IMR-90 (cell line): Measurements from ENCODE around the gene OR8S1. TPM values are rescaled to one million over a fixed set of nuclear protein-coding genes. Genes with fewer than 3 reads are reported as not detected.

Source experiments
- ATAC-seq: fragments of 200-7000 bp; cut with Tn5 transposase; 2 replicates; pipeline ENCODE4 v1.9.1; 2020; ENCODE audit warnings: low read depth, mild to moderate bottlenecking, moderate library complexity
- BruUV-seq: library from RNA; stranded (reverse); fragments of 400-500 nt; replicated peaks from 2 replicates; lab custom pipeline; 2021; lab: Mats Ljungman, UMichigan
- CTCF ChIA-PET: fragments of 300-600 bp; formaldehyde crosslinking; extraction: SDS; loops from one replicate; lab custom pipeline; 2021; ENCODE audit warnings: antibody characterized with exemption; lab: Yijun Ruan, JAX
- POLR2A ChIA-PET: fragments of 300-600 bp; sonication (Branson Sonifier 250); formaldehyde crosslinking; loops from one replicate; lab custom pipeline; 2022; ENCODE audit warnings: antibody characterized with exemption; ENCODE audit not compliant: unreplicated experiment; lab: Charles Lee
- DNase-seq: peaks from one replicate; pipeline ENCODE4 v3.0.0; 2013
- H2AFZ ChIP-seq: replicated peaks from 2 replicates; pipeline ENCODE3; 2013; ENCODE audit warnings: low read length, mild to moderate bottlenecking; ENCODE audit not compliant: poor library complexity
- H2AK5ac ChIP-seq: 2 replicates; pipeline ENCODE4 v1.6.1; 2013; ENCODE audit warnings: low read depth, low read length, inconsistent platforms
- H2AK9ac ChIP-seq: replicated peaks from 2 replicates; pipeline ENCODE3; 2013; ENCODE audit warnings: mild to moderate bottlenecking, low read depth, low read length, moderate library complexity; ENCODE audit not compliant: poor library complexity
- H2BK120ac ChIP-seq: 2 replicates; pipeline ENCODE4 v1.6.1; 2013; ENCODE audit warnings: low read depth, low read length, inconsistent platforms
- H2BK15ac ChIP-seq: 3 replicates; pipeline ENCODE4 v1.6.1; 2013; ENCODE audit warnings: low read depth, low read length, inconsistent platforms
- H2BK20ac ChIP-seq: 2 replicates; pipeline ENCODE4 v1.6.1; 2013; ENCODE audit warnings: low read depth, mild to moderate bottlenecking, inconsistent platforms, low read length, moderate library complexity
- H2BK5ac ChIP-seq: 2 replicates; pipeline ENCODE4 v1.6.1; 2013; ENCODE audit warnings: mild to moderate bottlenecking, low read depth, low read length, inconsistent platforms; ENCODE audit not compliant: poor library complexity, severe bottlenecking
- H3K14ac ChIP-seq: replicated peaks from 2 replicates; pipeline ENCODE4 v1.6.1; 2013; ENCODE audit warnings: low read depth, low read length, inconsistent platforms
- H3K18ac ChIP-seq: 2 replicates; pipeline ENCODE4 v1.6.1; 2013; ENCODE audit warnings: low read depth, low read length, control low read depth
- H3K23ac ChIP-seq: 2 replicates; pipeline ENCODE4 v1.6.1; 2013; ENCODE audit warnings: low read depth, low read length, inconsistent platforms
- H3K27ac ChIP-seq: 2 replicates; pipeline ENCODE4 v1.5.1; 2013; ENCODE audit warnings: mild to moderate bottlenecking, control low read depth, low read length; ENCODE audit not compliant: insufficient read depth
- H3K27me3 ChIP-seq: 2 replicates; pipeline ENCODE4 v1.6.1; 2013; ENCODE audit warnings: low read length; ENCODE audit not compliant: control insufficient read depth, insufficient read depth
- H3K36me3 ChIP-seq: 2 replicates; pipeline ENCODE4 v1.6.1; 2013; ENCODE audit warnings: low read length, mixed read lengths; ENCODE audit not compliant: control insufficient read depth, insufficient read depth
- H3K4ac ChIP-seq: 2 replicates; pipeline ENCODE4 v1.6.1; 2013; ENCODE audit warnings: low read depth, low read length, inconsistent platforms
- H3K4me1 ChIP-seq: 2 replicates; pipeline ENCODE4 v1.6.1; 2013; ENCODE audit warnings: low read length, mixed read lengths; ENCODE audit not compliant: control insufficient read depth, insufficient read depth
- H3K4me2 ChIP-seq: 2 replicates; pipeline ENCODE4 v1.6.1; 2013; ENCODE audit warnings: low read depth, mild to moderate bottlenecking, control low read depth, low read length, moderate library complexity
- H3K4me3 ChIP-seq: 2 replicates; pipeline ENCODE4 v1.5.1; 2013; ENCODE audit warnings: low read depth, mild to moderate bottlenecking, control low read depth, low read length, moderate library complexity; ENCODE audit not compliant: insufficient read depth
- H3K56ac ChIP-seq: 2 replicates; pipeline ENCODE4 v1.6.1; 2013; ENCODE audit warnings: low read length, inconsistent platforms; ENCODE audit not compliant: insufficient read depth; ENCODE audit errors: extremely low read depth
- H3K79me1 ChIP-seq, 2 experiments: 2 replicates each; pipeline ENCODE4 v1.6.1; 2013; ENCODE audit warnings: low read length in 2 of 2, inconsistent platforms in 1 of 2, low read depth in 1 of 2
- H3K9ac ChIP-seq: 2 replicates; pipeline ENCODE4 v1.6.1; 2013; ENCODE audit warnings: low read depth, low read length, control low read depth
- H3K9me1 ChIP-seq: 2 replicates; pipeline ENCODE4 v1.6.1; 2013; ENCODE audit warnings: low read length, inconsistent platforms; ENCODE audit not compliant: insufficient read depth
- H3K9me3 ChIP-seq: 2 replicates; pipeline ENCODE4 v1.6.1; 2013; ENCODE audit warnings: low read length; ENCODE audit not compliant: control insufficient read depth, insufficient read depth
- H4K20me1 ChIP-seq: 2 replicates; pipeline ENCODE4 v1.6.1; 2013; ENCODE audit warnings: low read length, inconsistent platforms; ENCODE audit not compliant: insufficient read depth
- H4K5ac ChIP-seq: 2 replicates; pipeline ENCODE4 v1.6.1; 2013; ENCODE audit warnings: mild to moderate bottlenecking, low read depth, low read length, control low read depth
- H4K8ac ChIP-seq, 2 experiments: 2 replicates each; pipeline ENCODE4 v1.6.1; 2013; ENCODE audit warnings: low read depth in 2 of 2, low read length in 2 of 2, control low read depth in 1 of 2, inconsistent platforms in 1 of 2
- H4K91ac ChIP-seq: 2 replicates; pipeline ENCODE4 v1.6.1; 2013; ENCODE audit warnings: low read depth, low read length, inconsistent platforms; ENCODE audit not compliant: insufficient read depth
- MAZ ChIP-seq: IDR thresholded peaks from 2 replicates; pipeline ENCODE4 v1.6.1; 2012; ENCODE audit warnings: low read depth, mild to moderate bottlenecking, low read length, improper control_type of control experiment, moderate library complexity, borderline replicate concordance
- MXI1 ChIP-seq: IDR thresholded peaks from 2 replicates; pipeline ENCODE4 v1.6.1; 2012; ENCODE audit warnings: low read depth, mild to moderate bottlenecking, low read length, moderate library complexity, borderline replicate concordance
- NFE2L2 ChIP-seq: fragments of 150-350 bp; IDR thresholded peaks from 2 replicates; pipeline ENCODE4 v1.6.1; 2016; ENCODE audit warnings: low read depth, mild to moderate bottlenecking, low read length
- POLR2A ChIP-seq: IDR thresholded peaks from 2 replicates; pipeline ENCODE4 v1.6.1; 2012; ENCODE audit warnings: mild to moderate bottlenecking, low read depth, low read length
- RFX5 ChIP-seq: IDR thresholded peaks from 2 replicates; pipeline ENCODE4 v1.8.0; 2012; ENCODE audit warnings: low read depth, mild to moderate bottlenecking, low read length, moderate library complexity
- WGBS, 2 experiments: methylation state at CpG; one replicate each; pipeline versions ENCODE4 v1.1.5 to v1.1.7; 2013; ENCODE audit warnings: missing lambda C conversion rate in 2 of 2; ENCODE audit not compliant: insufficient read length in 1 of 2; ENCODE audit errors: extremely low coverage in 2 of 2; 5-methylcytosine and 5-hydroxymethylcytosine counted together
- dilution Hi-C: fragments of 300-500 bp; cut with HindIII; formaldehyde crosslinking; loops from one replicate; pipeline ENCODE4 v1.14.3; 2018; ENCODE audit warnings: low sequenced_read_pairs; ENCODE audit not compliant: unreplicated experiment
- in situ Hi-C: fragments of 300-500 bp; cut with MboI; formaldehyde crosslinking; loops from 3 replicates; pipeline ENCODE4 v1.14.3; 2019; ENCODE audit warnings: low sequenced_read_pairs, inconsistent platforms, mixed read lengths
- intact Hi-C: fragments of 100-400 bp; cut with micrococcal nuclease; formaldehyde crosslinking; loops from 2 replicates; pipeline ENCODE4 v1.10.0; 2022
- polyA plus RNA-seq, 3 experiments: library from polyadenylated mRNA; depleted of rRNA; stranded (reverse); fragments of >200 nt; gene quantifications; 2 replicates each; pipeline ENCODE4 v1.2.3, GENCODE V29; 2012; ENCODE audit warnings: low replicate concordance in 1 of 3
- total RNA-seq: library from RNA; depleted of rRNA; stranded (reverse); fragments of >200 nt; gene quantifications from 2 replicates; pipeline ENCODE4 v1.2.3, GENCODE V29; 2012
- TF ChIP-seq, protein P1 (sequence below): fragments of 150-350 bp; IDR thresholded peaks from 2 replicates; pipeline ENCODE4 v1.6.1; 2016; ENCODE audit warnings: low read depth, mild to moderate bottlenecking, low read length, moderate library complexity, borderline replicate concordance

OR8S1 gene
- total and polyA plus RNA-seq, 2 of the 4 experiments (the other 2 are of a cell fraction) = not detected

DNA sequence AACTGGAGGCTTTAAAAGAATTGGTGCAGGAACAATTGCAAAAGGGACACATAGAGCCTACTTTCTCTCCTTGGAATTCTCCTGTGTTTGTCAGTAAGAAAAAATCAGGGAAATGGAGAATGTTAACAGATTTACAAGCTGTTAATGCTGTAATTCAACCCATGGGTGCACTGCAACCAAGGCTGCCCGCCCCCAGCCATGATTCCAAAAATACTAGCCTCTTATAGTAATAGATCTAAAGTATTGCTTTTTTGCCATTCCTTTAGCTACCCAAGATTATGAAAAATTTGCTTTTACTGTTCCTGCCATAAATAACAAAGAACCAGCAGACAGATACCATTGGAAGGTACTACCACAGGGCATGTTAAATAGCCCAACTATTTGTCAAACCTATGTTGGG, 15.3 kb upstream of the OR8S1 start:
- no peaks in the 10 kb centered on the region for H3K9me3 ChIP-seq
- dilution Hi-C loops (no loop called here), in situ Hi-C loops (no loop called here), intact Hi-C loops (no loop called here)
- no peak overlapping the region for H4K8ac ChIP-seq
- ATAC-seq (no peak), DNase-seq (no peak)
- H2BK5ac ChIP-seq = no peak overlapping the region
- H4K5ac ChIP-seq = no peak overlapping the region
- H4K91ac ChIP-seq = no peak overlapping the region
- no peak overlapping the region for H3K4ac ChIP-seq
- no peak for TF ChIP-seq MXI1
- no peak for TF ChIP-seq RFX5
- TF ChIP-seq POLR2A = no peak
- no peak for TF ChIP-seq NFE2L2
- TF ChIP-seq MAZ = no peak
- TF ChIP-seq, protein P1, sequence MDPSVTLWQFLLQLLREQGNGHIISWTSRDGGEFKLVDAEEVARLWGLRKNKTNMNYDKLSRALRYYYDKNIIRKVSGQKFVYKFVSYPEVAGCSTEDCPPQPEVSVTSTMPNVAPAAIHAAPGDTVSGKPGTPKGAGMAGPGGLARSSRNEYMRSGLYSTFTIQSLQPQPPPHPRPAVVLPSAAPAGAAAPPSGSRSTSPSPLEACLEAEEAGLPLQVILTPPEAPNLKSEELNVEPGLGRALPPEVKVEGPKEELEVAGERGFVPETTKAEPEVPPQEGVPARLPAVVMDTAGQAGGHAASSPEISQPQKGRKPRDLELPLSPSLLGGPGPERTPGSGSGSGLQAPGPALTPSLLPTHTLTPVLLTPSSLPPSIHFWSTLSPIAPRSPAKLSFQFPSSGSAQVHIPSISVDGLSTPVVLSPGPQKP = no peak
- H2BK20ac ChIP-seq = no peak overlapping the region
- no peaks in the 10 kb centered on the region for H4K20me1 ChIP-seq
- BruUV-seq = no TSS peak
- H3K9me1 ChIP-seq = no peaks in the 10 kb centered on the region
- no peak overlapping the region for H2AFZ ChIP-seq
- H3K14ac ChIP-seq = no peak overlapping the region
- POLR2A ChIA-PET = no interaction called here
- H3K23ac ChIP-seq = no peak overlapping the region
- H3K4me1 ChIP-seq = no peaks in the 10 kb centered on the region
- no peak overlapping the region for H2AK5ac ChIP-seq
- no peak overlapping the region for H2BK120ac ChIP-seq
- H3K36me3 ChIP-seq = no peaks in the 10 kb centered on the region
- H3K9ac ChIP-seq = no peak overlapping the region
- CTCF ChIA-PET = no interaction called here
- no peaks in the 10 kb centered on the region for H3K79me1 ChIP-seq
- no peaks in the 10 kb centered on the region for H3K27me3 ChIP-seq
- H3K4me3 ChIP-seq = no peak overlapping the region
- WGBS, 2 experiments = no CpG with 5 or more reads among the region's 1 CpG
- no peak overlapping the region for H2AK9ac ChIP-seq
- H3K27ac ChIP-seq = no peak overlapping the region
- no peak overlapping the region for H3K56ac ChIP-seq
- H2BK15ac ChIP-seq = no peak overlapping the region
- no peak overlapping the region for H3K4me2 ChIP-seq
- H3K18ac ChIP-seq = no peak overlapping the region
